ENCODE results near the gene PFKP. TPM values are rescaled to one million over a fixed set of nuclear protein-coding genes. Genes with fewer than 3 reads are reported as not detected.

PFKP gene
- total RNA-seq, 2 experiments from 2014 or later, result 193 to 215 TPM

- H3K27ac Mint-ChIP-seq, result no peak overlapping the region
- H3K27me3 Mint-ChIP-seq, result no peaks in the 10 kb centered on the region
- no peak for DNase-seq
- no peaks in the 10 kb centered on the region for H3K9me3 Mint-ChIP-seq
- no peak for ATAC-seq (ENCODE audit: low read depth)
- POLR2A ChIA-PET, result no interaction called here
- H3K36me3 Mint-ChIP-seq, result peaks cover 14% of the 10 kb centered on the region
- no peak overlapping the region for H3K4me3 Mint-ChIP-seq
- no peaks in the 10 kb centered on the region for H3K4me1 Mint-ChIP-seq
These were observed 57.2 kb downstream of the PFKP start for GRCh38 chr10:3124412-3125175.

GRCh38 chr10:3125527-3126170 lies 58.3 kb downstream of the PFKP start:
- POLR2A ChIA-PET, result no interaction called here
- Mint-ChIP-seq H3K27me3 (no peaks in the 10 kb centered on the region), H3K27ac (no peak overlapping the region), H3K36me3 (peaks cover 17% of the 10 kb centered on the region), H3K9me3 (no peaks in the 10 kb centered on the region), H3K4me1 (no peaks in the 10 kb centered on the region), H3K4me3 (no peak overlapping the region)
- no peak for DNase-seq
- no peak for ATAC-seq (ENCODE audit: low read depth)

GRCh38 chr10:3126249-3126648 lies 58.9 kb downstream of the PFKP start:
- ATAC-seq (ENCODE audit: low read depth) (no peak), DNase-seq (no peak)
- Mint-ChIP-seq H3K36me3 (peaks cover 17% of the 10 kb centered on the region), H3K9me3 (no peaks in the 10 kb centered on the region), H3K27ac (no peak overlapping the region), H3K4me1 (no peaks in the 10 kb centered on the region), H3K27me3 (no peaks in the 10 kb centered on the region), H3K4me3 (no peak overlapping the region)
- POLR2A ChIA-PET, result no interaction called here

GRCh38 chr10:3126741-3127346 lies 59.5 kb downstream of the PFKP start:
- POLR2A ChIA-PET, result no interaction called here
- no peaks in the 10 kb centered on the region for H3K27me3 Mint-ChIP-seq
- H3K36me3 Mint-ChIP-seq, result peaks cover 19% of the 10 kb centered on the region

GRCh38 chr10:3127921-3128320 lies 60.6 kb downstream of the PFKP start:
- Mint-ChIP-seq H3K27ac (no peak overlapping the region), H3K36me3 (peaks cover 21% of the 10 kb centered on the region), H3K9me3 (no peaks in the 10 kb centered on the region), H3K27me3 (no peaks in the 10 kb centered on the region), H3K4me3 (no peak overlapping the region), H3K4me1 (no peaks in the 10 kb centered on the region)
- POLR2A ChIA-PET, result no interaction called here
- ATAC-seq (ENCODE audit: low read depth), result no peak
- no peak for DNase-seq

More at GRCh38 chr10:3126741-3127346, 59.5 kb downstream of the PFKP start:
- H3K27ac Mint-ChIP-seq, result no peak overlapping the region
- ATAC-seq (ENCODE audit: low read depth) (no peak), DNase-seq (no peak)
- H3K4me3 Mint-ChIP-seq, result no peak overlapping the region
- no peaks in the 10 kb centered on the region for H3K4me1 Mint-ChIP-seq
- H3K9me3 Mint-ChIP-seq, result no peaks in the 10 kb centered on the region

GRCh38 chr10:3128379-3129130 lies 61.2 kb downstream of the PFKP start:
- POLR2A ChIA-PET, result no interaction called here

GRCh38 chr10:3129581-3130340 lies 62.4 kb downstream of the PFKP start:
- H3K36me3 Mint-ChIP-seq, result peaks cover 25% of the 10 kb centered on the region
- no peak overlapping the region for H3K27ac Mint-ChIP-seq
- ATAC-seq (ENCODE audit: low read depth), result no peak

More at GRCh38 chr10:3128379-3129130, 61.2 kb downstream of the PFKP start:
- ATAC-seq (ENCODE audit: low read depth) (no peak), DNase-seq (no peak)
- no peaks in the 10 kb centered on the region for H3K9me3 Mint-ChIP-seq
- H3K36me3 Mint-ChIP-seq, result peaks cover 20% of the 10 kb centered on the region
- H3K4me1 Mint-ChIP-seq, result no peaks in the 10 kb centered on the region
- no peak overlapping the region for H3K27ac Mint-ChIP-seq
- H3K27me3 Mint-ChIP-seq, result no peaks in the 10 kb centered on the region
- no peak overlapping the region for H3K4me3 Mint-ChIP-seq

GRCh38 chr10:3131098-3131497 lies 63.8 kb downstream of the PFKP start:
- no peaks in the 10 kb centered on the region for H3K4me1 Mint-ChIP-seq
- H3K27me3 Mint-ChIP-seq, result no peaks in the 10 kb centered on the region
- no peak overlapping the region for H3K27ac Mint-ChIP-seq
- ATAC-seq (ENCODE audit: low read depth) (no peak), DNase-seq (no peak)
- no peaks in the 10 kb centered on the region for H3K9me3 Mint-ChIP-seq
- POLR2A ChIA-PET, result no interaction called here
- H3K36me3 Mint-ChIP-seq, result peaks cover 24% of the 10 kb centered on the region
- no peak overlapping the region for H3K4me3 Mint-ChIP-seq

More at GRCh38 chr10:3129581-3130340, 62.4 kb downstream of the PFKP start:
- H3K9me3 Mint-ChIP-seq, result no peaks in the 10 kb centered on the region
- no peaks in the 10 kb centered on the region for H3K27me3 Mint-ChIP-seq
- no peak overlapping the region for H3K4me3 Mint-ChIP-seq
- no peak for DNase-seq
- no peaks in the 10 kb centered on the region for H3K4me1 Mint-ChIP-seq
- POLR2A ChIA-PET, result no interaction called here

- DNase-seq, result no peak
- peaks cover 24% of the 10 kb centered on the region for H3K36me3 Mint-ChIP-seq
- no peak for ATAC-seq (ENCODE audit: low read depth)
- H3K4me1 Mint-ChIP-seq, result no peaks in the 10 kb centered on the region
- no peaks in the 10 kb centered on the region for H3K9me3 Mint-ChIP-seq
- POLR2A ChIA-PET, result no interaction called here
- H3K4me3 Mint-ChIP-seq, result no peak overlapping the region
- H3K27me3 Mint-ChIP-seq, result no peaks in the 10 kb centered on the region
- H3K27ac Mint-ChIP-seq, result no peak overlapping the region
These were observed 65.0 kb downstream of the PFKP start for GRCh38 chr10:3132036-3133025.

GRCh38 chr10:3133948-3134347 lies 66.6 kb downstream of the PFKP start:
- no peaks in the 10 kb centered on the region for H3K4me1 Mint-ChIP-seq
- ATAC-seq (ENCODE audit: low read depth) (no peak), DNase-seq (no peak)
- no peaks in the 10 kb centered on the region for H3K27me3 Mint-ChIP-seq
- H3K4me3 Mint-ChIP-seq, result no peak overlapping the region
- peaks cover 33% of the 10 kb centered on the region for H3K36me3 Mint-ChIP-seq
- H3K9me3 Mint-ChIP-seq, result no peaks in the 10 kb centered on the region
- POLR2A ChIA-PET, result no interaction called here
- H3K27ac Mint-ChIP-seq, result no peak overlapping the region

GRCh38 chr10:3135006-3135405 lies 67.7 kb downstream of the PFKP start:
- no peaks in the 10 kb centered on the region for H3K27me3 Mint-ChIP-seq
- ATAC-seq (ENCODE audit: low read depth), result no peak
- no peaks in the 10 kb centered on the region for H3K9me3 Mint-ChIP-seq
- POLR2A ChIA-PET, result no interaction called here
- no peaks in the 10 kb centered on the region for H3K4me1 Mint-ChIP-seq
- peaks cover 38% of the 10 kb centered on the region for H3K36me3 Mint-ChIP-seq
- H3K4me3 Mint-ChIP-seq, result no peak overlapping the region
- no peak for DNase-seq
- H3K27ac Mint-ChIP-seq, result no peak overlapping the region

- no peaks in the 10 kb centered on the region for H3K27me3 Mint-ChIP-seq
- ATAC-seq (ENCODE audit: low read depth), result no peak
- peaks cover 33% of the 10 kb centered on the region for H3K36me3 Mint-ChIP-seq
- POLR2A ChIA-PET, result no interaction called here
- H3K4me3 Mint-ChIP-seq, result no peak overlapping the region
- no peaks in the 10 kb centered on the region for H3K4me1 Mint-ChIP-seq
- H3K27ac Mint-ChIP-seq, result no peak overlapping the region
- no peak for DNase-seq
- no peaks in the 10 kb centered on the region for H3K9me3 Mint-ChIP-seq
These were observed 69.0 kb downstream of the PFKP start for GRCh38 chr10:3136336-3136735.

All from activated naive CD8-positive, alpha-beta T cell treated with anti-CD3 and anti-CD28 coated beads, Interleukin-2, amount 10 ng/mL, durations not matched to agents 7 days and 5 days (primary cell).